D721Med (cell line): Measurements from ENCODE around the gene JMJD6.

Experiments
- DNase-seq: peaks from one replicate; pipeline ENCODE4 v3.0.0; 2011; ENCODE audit warnings: low spot score; ENCODE audit not compliant: insufficient read length
- FAIRE-seq: peaks from 2 replicates; lab custom pipeline; 2011; peaks lifted over from hg19 to GRCh38; lab: Jason Lieb, UNC
- TF ChIP-seq, protein P1 (sequence below): IDR thresholded peaks from 2 replicates; pipeline ENCODE4 v1.5.1; 2012; ENCODE audit warnings: mild to moderate bottlenecking, control low read depth; ENCODE audit not compliant: insufficient read depth; ENCODE audit errors: missing control alignments

JMJD6 gene

DNA sequence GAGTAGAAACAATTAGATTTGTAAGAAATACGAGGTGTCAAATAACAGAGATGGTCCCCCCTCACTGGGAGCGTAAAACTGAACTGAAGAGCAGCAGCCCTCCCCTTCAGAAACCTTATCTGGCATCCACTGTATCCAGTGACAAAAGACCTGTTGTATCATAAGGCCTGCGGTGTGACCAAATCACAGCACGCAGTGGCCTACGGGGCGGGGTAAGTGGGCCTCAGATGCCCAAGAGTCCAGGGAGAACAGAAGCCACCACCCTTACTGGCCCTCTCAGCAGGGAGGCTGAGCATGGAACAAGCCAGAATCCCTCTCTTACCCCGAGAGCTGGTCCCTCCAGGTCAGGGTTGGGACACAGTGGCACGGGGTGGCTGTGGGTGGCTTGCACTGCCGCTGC is 5.5 kb downstream of the JMJD6 start:
- TF ChIP-seq, protein P1, sequence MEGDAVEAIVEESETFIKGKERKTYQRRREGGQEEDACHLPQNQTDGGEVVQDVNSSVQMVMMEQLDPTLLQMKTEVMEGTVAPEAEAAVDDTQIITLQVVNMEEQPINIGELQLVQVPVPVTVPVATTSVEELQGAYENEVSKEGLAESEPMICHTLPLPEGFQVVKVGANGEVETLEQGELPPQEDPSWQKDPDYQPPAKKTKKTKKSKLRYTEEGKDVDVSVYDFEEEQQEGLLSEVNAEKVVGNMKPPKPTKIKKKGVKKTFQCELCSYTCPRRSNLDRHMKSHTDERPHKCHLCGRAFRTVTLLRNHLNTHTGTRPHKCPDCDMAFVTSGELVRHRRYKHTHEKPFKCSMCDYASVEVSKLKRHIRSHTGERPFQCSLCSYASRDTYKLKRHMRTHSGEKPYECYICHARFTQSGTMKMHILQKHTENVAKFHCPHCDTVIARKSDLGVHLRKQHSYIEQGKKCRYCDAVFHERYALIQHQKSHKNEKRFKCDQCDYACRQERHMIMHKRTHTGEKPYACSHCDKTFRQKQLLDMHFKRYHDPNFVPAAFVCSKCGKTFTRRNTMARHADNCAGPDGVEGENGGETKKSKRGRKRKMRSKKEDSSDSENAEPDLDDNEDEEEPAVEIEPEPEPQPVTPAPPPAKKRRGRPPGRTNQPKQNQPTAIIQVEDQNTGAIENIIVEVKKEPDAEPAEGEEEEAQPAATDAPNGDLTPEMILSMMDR: no peak
- DNase-seq (no peak), FAIRE-seq (no peak)

DNA sequence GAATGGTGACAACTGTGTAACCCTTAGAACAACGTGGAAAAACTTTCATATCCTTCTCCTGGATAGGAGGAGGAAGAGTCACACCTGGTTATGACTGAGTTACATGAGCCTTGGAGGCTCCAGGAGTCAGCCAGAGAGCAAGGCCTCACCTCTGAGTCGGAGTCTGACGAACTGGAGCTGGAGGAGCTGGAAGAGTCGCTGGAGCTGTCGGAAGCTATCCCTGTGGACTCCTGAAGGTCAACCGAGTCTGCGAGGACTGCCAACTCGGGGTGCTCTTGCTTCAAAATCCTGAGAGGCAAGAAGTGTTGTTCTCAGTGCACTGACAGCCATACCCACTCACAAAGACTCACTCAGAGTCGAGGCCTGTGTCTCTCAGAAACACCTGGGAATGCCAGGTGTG is 6.2 kb downstream of the JMJD6 start:
- no peak for FAIRE-seq
- DNase-seq: no peak
- TF ChIP-seq, protein P1: no peak

DNA sequence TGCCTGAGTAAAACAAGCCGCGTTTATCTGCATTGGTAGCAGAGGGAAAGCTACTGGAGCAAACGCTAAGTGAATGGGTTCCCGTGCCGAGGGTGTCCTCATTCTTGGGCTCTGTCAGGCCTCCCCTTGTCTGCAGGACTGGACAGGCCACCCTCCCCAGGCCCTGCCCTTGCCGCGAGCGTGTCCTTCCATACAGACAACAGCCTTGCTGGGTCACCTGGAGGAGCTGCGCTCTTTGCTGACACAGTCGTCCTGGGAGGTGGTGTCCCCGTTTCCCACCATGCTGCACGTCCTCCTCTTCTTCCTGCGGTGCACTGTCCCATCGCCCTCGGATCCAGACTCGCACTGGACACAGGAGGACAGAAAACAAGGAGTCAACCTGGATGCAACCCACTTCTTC is 7.9 kb downstream of the JMJD6 start:
- no peak for FAIRE-seq
- TF ChIP-seq, protein P1: no peak
- DNase-seq: no peak

DNA sequence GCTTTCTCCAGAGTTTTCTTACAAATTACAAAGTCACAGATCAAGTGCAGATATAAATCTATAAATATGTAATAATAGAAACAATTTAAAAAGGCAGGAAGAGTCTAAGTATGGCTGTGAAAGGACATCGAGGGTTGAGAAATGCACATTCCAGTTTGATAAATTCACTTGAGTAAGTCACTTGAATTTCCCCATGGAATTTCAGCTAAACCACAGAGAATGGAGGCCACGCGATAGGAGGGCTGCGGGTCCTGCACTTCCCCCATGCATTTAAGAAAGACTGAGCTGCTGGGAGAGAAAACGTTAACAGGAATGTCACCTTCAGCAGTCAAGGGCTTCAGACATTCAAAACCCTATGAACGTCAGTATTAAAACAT is 9.6 kb downstream of the JMJD6 start:
- TF ChIP-seq, protein P1: no peak
- no peak for DNase-seq
- no peak for FAIRE-seq

DNA sequence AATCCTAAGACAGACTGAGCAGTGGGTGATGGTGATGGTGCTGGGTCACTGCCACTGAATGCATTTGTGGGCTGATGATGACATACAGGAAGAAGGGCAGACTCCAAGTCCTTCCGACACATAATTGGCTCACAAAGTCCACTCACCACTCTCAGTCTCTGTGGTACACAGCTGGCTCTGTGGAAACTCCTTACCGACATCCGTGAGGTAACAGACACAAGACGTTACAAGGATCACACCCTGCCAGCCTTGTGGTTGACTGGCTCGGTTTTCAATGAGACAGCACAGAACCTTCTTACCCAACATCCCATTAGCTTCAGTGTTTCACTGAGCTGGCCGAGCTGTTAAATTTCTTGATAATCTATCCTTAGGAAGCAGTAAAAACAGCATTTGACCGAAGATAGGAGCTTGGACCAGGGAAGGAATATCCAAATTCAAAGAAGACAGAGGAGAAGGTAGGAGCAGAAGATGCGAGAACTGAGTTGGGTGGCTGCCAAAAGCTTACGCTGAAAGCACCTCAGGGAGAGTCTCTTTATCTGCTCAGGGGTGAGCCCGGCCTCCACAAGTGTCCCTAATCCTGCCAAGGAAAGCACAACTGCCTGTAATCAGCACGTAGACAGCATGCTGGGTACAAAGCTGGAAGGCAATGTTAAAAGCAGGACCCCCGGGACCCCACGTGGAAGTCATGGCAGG is 10.1 kb downstream of the JMJD6 start:
- TF ChIP-seq, protein P1: no peak
- FAIRE-seq (no peak), DNase-seq (no peak)

DNA sequence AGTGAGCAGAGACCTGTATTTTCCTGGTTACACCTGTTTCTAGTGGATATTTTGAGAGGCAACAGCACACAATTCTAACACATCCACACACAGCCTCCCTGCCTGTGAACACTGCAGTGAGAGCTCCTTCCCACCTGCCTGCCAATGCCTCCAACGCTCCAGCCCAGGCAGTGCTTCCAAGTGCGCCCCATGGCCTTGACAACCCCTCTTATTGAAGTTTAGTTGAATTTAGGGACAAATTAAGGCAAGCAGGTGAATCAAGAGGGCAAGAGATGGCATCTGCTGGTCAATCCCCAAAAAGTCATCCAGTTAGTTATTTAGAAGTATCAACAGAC is 10.9 kb downstream of the JMJD6 start:
- FAIRE-seq: no peak
- DNase-seq: no peak
- TF ChIP-seq, protein P1: no peak

DNA sequence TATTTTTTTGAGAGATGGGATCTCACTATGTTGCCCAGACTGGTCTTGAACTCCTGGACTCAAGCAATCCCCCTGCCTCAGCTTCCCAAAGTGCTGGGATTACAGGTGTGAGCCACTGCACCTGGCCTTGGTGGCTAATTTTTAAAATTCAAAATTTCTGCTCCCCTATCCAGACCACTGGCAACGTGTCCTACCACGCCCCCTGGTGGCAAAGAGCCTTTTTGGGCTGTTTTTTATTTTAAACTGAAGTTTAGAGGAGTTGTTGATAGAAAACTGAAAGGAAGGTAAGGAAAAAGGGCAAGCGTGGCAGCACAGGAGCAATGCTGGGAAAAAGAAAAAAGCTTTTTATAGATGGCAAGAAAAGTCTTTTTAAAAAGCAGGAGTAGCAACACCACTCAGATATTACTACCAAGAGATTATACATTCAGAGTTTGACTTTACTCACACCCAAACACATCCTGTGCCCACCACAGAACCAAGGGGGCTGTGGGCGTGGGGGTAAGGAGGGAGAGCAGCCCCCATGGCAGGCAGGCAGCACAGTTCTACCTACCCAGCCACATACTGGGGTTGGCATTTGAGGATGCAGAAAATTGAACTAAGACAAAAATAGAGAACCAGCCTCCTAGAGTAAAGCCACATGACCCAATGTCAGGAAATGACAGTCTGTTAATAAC is 11.4 kb downstream of the JMJD6 start:
- TF ChIP-seq, protein P1: peak; percentile 98
- no peak for DNase-seq
- no peak for FAIRE-seq
